GM12891 (cell line): ENCODE results near the gene COL4A2.

ENCODE experiments used
- PAX5 ChIP-seq: IDR thresholded peaks from 2 replicates; pipeline ENCODE4 v1.6.1; 2011; ENCODE audit warnings: low read length, moderate library complexity, mild to moderate bottlenecking; ENCODE audit not compliant: insufficient read depth, severe bottlenecking
- POLR2A ChIP-seq: IDR thresholded peaks from 2 replicates; pipeline ENCODE4 v1.6.1; 2011; ENCODE audit warnings: low read depth, low read length, control low read depth
- POLR2AphosphoS5 ChIP-seq: IDR thresholded peaks from 2 replicates; pipeline ENCODE4 v1.6.1; 2011; ENCODE audit warnings: low read depth, low read length, control low read depth
- POU2F2 ChIP-seq: IDR thresholded peaks from 2 replicates; pipeline ENCODE4 v1.6.1; 2011; ENCODE audit warnings: low read depth, mild to moderate bottlenecking, control low read depth, low read length, moderate library complexity
- SPI1 ChIP-seq: IDR thresholded peaks from 2 replicates; pipeline ENCODE4 v1.6.1; 2011; ENCODE audit warnings: low read depth, low read length, control low read depth
- TAF1 ChIP-seq: IDR thresholded peaks from 2 replicates; pipeline ENCODE4 v1.6.1; 2011; ENCODE audit warnings: low read depth, low read length, control low read depth

DNA sequence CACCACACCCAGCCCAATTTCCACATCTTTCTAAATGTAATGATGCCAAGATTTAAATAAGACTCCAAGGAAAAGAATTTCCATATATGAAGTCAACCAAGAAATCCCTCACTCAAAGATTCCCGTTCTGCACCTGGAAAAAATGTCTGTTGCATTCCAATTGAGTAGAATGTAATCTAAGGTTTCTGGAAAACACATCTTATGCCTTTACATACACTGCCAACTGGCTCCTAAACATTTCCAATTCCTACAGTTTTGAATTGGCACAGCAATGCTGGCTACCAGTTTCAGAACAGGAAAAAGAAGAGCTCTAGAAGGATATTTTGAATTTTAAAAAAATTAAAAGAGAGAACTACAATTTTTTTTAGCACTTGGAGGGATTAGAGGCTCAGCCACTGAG lies 43.0 kb downstream of the COL4A2 start:
- TF ChIP-seq POLR2A: no peak
- TF ChIP-seq SPI1: no peak
- TF ChIP-seq POLR2AphosphoS5: no peak
- TF ChIP-seq TAF1: no peak
- TF ChIP-seq POU2F2: no peak
- no peak for TF ChIP-seq PAX5
